Placental epithelial cell (primary cell): ENCODE results near the gene KCNJ10. TPM values are rescaled to one million over a fixed set of nuclear protein-coding genes. Genes with fewer than 3 reads are reported as not detected.

ENCODE experiments used
- total RNA-seq: library from RNA; depleted of rRNA; stranded (reverse); fragments of >200 nt; gene quantifications from 2 replicates; pipeline ENCODE4 v1.2.3, GENCODE V29; 2012

The KCNJ10 gene
- total RNA-seq, result not detected in 2 replicates

DNA sequence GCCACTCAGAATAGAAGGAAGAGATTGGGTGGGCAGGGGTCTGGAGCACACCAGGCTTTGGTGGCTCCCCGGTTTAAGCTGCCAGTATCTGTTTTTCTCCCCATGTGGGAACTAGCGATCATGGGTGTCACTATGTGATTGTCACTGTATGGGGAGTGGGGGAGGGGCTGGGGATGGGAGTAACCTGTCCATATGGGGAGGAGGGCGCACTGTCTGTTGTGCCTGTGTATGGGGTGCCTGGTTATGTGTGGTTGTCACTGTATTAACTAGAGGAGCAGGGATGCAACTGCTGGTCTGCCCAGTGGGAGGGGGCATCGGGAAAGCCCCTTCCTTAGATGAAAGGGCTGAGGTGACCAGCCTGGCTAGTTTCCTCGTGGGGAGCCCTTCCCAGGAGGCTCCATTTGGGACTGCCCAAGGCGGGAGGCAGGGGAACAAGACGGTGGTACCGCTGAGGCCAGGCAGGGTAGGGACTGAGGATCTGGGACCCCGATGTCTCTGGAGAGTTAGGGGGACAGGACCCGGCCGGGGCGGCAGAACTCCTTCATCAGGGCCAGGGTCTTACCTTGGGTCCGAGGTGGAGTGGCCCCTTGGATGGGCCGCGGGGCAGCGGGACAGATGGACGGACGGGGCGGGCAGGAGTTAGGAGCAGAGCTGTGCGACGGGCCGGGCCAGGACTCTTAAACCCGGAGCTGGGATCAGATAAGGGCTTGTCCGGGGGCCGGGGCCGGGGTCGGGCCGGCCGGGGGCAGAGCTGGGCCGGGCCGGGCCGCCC, at the start of gene KCNJ10:
Gene KCNJ10 (minus strand): TSS at position 701 of the 772 bp plus-strand sequence. CDS start 27,628 bp downstream, outside the sequence.

DNA sequence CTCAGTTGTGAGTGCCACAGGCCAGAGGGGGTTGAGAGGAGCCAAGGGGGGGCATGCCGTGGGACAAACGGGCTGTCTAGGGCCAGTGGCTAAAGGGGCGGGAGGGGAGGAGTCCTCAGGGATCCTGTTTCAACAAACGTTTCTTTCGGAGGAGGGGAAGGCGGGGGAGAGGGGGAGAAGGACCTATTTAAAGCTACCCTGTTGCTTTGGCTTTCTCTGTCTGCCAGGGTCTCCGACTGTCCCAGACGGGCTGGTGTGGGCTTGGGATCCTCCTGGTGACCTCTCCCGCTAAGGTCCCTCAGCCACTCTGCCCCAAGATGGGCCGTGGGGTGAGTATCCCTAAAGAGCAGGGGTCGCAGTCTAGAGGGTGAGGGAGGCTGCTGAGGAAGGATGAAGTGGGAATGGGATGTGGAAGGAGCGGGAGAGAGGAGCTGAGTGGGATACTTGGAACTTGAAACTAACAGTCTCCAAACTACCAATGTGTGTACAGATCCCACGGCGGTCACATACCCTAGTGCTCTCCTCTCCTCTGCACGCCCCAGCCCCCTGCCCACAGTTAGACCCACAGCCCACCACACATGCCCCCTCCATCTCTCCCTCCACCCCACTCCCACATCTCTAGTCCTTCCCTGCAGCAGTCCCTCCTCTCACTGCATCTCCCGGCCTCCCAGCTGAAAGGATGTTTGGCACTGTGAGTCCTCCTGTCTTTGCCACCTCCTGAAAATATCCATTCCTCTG, 45.8 kb upstream of the KCNJ10 start, which contains the start of gene ATP1A2:
Gene ATP1A2 (plus strand): TSS at position 215 of the 738 bp plus-strand sequence. CDS start 103 bp downstream, at position 318.

DNA sequence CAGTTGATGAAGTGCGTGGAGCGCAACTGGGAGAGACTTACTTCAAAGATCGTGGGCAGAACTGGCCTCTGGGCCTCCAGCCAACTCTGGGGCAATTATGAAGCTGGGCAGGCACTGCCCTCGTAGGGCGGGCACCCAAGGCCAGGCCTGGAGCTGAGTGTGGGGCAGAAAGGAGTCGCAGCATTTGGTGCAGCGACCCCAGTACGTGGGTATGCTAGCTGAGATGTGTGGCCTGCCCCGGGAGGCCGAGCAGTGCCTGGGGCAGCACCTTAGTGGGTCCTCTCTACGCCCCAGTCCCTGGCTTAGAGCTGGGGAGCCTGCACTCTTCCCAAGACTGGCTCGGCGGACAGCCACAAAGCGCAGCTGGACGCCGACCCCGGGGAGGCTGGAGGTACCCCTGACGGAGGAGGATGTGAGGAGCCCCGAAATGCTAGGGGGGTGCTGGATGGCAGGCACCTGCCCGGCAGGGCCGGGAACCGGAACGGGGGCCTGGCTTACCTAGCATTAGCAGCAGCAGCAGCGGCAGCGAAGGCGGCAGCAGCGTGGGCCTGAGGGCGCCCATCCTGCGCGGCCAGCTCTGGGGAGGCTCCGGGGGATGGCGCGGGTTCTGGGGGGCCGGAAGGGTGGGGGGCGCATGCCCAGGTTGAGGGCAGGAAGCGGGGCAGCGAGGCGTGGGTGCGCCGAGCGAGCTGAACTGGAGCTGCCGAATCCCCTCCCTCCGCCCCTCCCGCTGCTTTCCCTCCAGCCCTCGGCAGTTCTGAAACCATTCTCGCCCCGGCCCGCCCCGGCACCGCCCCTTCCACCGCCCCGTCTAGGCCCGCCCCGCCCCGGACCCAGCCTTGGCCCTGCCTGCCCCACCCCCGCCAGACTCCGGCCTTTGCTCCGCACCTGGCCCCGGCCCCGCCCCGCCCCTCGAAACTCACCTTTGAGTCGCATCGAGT, 28.2 kb upstream of the KCNJ10 start, which contains the start of gene IGSF8:
Gene IGSF8 (minus strand): TSS at position 709 of the 941 bp plus-strand sequence. CDS start 147 bp downstream, at position 562.

DNA sequence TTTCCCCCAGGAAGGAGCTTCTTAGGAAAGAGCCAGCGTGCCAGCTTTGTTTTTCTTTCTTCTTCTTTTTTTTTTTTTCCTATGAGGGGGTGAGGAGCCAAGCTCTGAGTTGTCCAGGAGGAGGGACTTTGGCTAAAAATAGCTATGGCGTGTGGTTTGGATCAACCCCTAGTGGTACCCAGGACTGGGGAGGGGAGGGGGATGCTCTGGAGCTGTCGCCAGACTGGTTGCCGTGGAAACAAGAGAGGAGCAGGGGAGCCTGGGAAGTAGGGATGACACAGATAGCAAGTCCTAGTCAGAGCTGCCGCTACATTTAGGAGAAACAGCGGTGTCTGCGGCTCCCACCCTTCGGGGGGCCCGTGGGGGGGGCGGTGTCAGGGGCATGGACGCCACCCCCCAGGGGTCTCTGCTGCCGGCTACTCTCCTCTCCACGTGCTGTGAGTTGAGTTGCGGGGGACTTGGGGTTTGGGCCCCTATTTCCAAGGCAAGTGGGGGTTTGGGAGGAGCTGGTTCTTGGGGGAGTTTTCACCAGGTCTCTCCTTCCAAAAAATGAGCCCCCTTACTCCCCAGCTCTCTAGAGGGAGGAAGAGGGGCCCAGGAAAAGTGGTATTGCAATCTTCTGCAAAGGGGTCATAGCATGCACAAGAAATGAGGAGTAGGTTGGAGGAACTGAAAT, 11.4 kb upstream of the KCNJ10 start, which contains the start of gene KCNJ9:
Gene KCNJ9 (plus strand): TSS at position 278 of the 676 bp plus-strand sequence. CDS start 2,493 bp downstream, outside the sequence.

DNA sequence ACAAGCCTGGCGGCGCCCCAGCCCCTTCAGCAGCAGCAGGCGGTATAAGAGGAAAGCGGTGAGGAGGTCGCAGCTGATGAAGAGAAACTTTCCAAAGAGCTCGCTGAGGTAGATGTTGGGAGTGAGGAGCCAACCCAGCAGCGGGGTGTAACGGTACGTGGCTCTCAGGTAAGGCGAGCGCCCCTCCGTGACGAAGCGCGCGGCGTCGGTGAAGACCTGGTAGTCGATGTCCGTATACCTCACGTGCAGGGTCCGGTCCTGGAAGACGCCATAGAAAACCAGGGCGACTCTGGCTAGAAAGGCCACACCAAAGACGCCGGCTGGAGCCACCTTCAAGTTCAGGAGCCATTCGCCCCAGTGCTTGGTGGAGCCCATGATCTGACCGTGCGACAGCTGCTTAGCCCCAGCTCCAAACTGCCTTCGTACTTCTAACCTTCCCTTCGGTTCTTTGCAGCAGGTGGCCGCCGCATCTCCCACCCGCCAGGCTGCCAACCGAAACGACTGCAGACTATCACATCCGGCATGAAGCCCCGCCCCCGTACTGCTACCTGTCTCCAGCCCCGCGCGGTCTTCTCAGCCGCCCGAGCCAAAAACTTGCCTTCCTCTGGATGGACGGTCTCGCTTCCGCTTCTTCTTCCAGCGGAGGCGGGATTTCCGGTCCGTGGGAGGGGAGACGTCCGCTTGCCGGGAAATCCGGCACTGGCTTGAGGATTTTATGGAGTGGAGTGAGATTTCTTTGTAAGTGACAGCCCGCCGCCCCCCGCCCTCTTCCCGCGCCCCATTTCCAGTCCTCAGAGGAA, 38.4 kb downstream of the KCNJ10 start, which contains the start of gene PIGM:
Gene PIGM (minus strand): TSS at position 626 of the 800 bp plus-strand sequence. CDS start 251 bp downstream, at position 375.

DNA sequence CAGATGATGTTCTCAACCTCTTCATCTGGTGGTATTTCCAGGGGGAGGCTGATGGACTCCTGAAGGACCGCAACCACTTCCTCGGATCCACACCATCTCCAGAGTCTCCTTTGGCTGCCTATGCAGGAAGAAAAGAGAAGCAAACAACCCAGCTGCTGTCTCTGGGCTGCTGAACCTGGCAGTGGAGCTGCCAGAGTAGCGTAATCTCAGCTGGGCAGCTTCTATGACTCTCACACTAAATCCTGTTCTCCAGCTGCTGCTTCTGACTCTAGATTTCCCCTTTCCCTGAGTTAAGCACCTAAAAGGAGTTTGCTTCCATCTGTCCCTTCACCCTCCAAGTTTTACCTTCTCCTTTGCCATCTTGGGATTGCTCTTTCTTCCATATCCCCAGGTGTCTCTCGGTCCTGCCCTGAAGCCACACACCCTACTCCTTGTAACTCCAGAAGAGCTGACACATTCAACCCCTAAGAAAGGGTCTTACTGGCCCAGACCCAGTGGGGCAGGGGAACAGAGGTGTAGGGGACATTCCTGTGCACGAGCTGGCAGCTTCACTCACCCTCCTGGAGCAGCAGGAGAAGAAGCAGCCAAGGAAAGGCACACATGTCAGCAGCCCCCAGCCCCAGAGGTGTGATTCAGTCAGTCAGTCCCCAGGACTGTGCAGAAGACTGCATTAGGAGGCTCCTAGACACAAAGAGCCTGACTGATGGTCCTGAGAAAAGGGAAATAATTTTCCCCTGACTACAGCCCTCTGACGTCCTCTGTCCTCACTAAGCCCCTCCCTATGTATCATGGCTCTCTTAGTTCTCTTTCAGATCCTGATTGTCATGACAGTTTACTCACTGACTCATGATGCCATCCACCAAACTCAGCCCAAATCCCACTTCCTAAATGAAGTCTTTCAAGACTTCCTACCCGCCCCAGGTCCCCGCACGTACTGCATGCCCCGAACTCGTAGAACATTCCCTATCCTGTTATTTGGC, 116.1 kb downstream of the KCNJ10 start, which contains the start of gene SLAMF9:
Gene SLAMF9 (minus strand): TSS at position 702 of the 980 bp plus-strand sequence. CDS start 100 bp downstream, at position 602.

Other genes starting within 250 kb of the KCNJ10 start
- gene SLAMF8, start 243.3 kb downstream of the KCNJ10 start, total RNA-seq, result 2.0 and 8.5 TPM in 2 replicates
- gene VSIG8, start 207.5 kb downstream of the KCNJ10 start, total RNA-seq, result 0.22 and 0.39 TPM in 2 replicates
- 1.1 and 1.2 TPM in 2 replicates for gene CFAP45, start 170.0 kb downstream of the KCNJ10 start, total RNA-seq
- gene TAGLN2, start 144.7 kb downstream of the KCNJ10 start, total RNA-seq, result 268 and 1,244 TPM in 2 replicates
- 7.7 and 9.0 TPM in 2 replicates for gene IGSF9, start 124.5 kb downstream of the KCNJ10 start, total RNA-seq
- gene SLAMF9, start 115.9 kb downstream of the KCNJ10 start, total RNA-seq, result 4.7 and 6.8 TPM in 2 replicates
- 2.7 and 6.8 TPM in 2 replicates for gene PIGM, start 38.2 kb downstream of the KCNJ10 start, total RNA-seq
- gene KCNJ9, start 11.4 kb upstream of the KCNJ10 start, total RNA-seq, result not detected in 2 replicates
- gene IGSF8, start 28.5 kb upstream of the KCNJ10 start, total RNA-seq, result 25.1 and 25.8 TPM in 2 replicates
- under 0.01 TPM in 1 of 2 replicates, not detected in the other for gene ATP1A2, start 45.6 kb upstream of the KCNJ10 start, total RNA-seq
- gene ATP1A4, start 81.4 kb upstream of the KCNJ10 start, total RNA-seq, result 2.4 and 13.0 TPM in 2 replicates
- 0.76 and 2.4 TPM in 2 replicates for gene CASQ1, start 120.4 kb upstream of the KCNJ10 start, total RNA-seq
- gene PEA15, start 135.2 kb upstream of the KCNJ10 start, total RNA-seq, result 78.1 and 121 TPM in 2 replicates
- 80.0 and 102 TPM in 2 replicates for gene DCAF8, start 192.4 kb upstream of the KCNJ10 start, total RNA-seq
- 30.2 and 63.1 TPM in 2 replicates for gene PEX19, start 215.0 kb upstream of the KCNJ10 start, total RNA-seq